K562 (cell line): ENCODE data around the gene LRRC4. TPM values are rescaled to one million over a fixed set of nuclear protein-coding genes. Genes with fewer than 3 reads are reported as not detected.

Experiments used
- ATAC-seq: fragments of 200-7000 bp; cut with Tn5 transposase; 3 replicates; pipeline ENCODE4 v1.9.1; 2020; ENCODE audit warnings: moderate library complexity
- BruUV-seq: library from RNA; stranded (reverse); fragments of 400-500 nt; replicated peaks from 2 replicates; lab custom pipeline; 2021; lab: Mats Ljungman, UMichigan
- CTCF ChIA-PET: fragments of 300-600 bp; formaldehyde crosslinking; extraction: SDS; loops from one replicate; lab custom pipeline; 2021; ENCODE audit warnings: low intra/inter-chr PET ratio; lab: Yijun Ruan, JAX
- POLR2A ChIA-PET: fragments of 300-600, 350-650 bp; sonication (Branson Sonifier 250); formaldehyde crosslinking; extraction: SDS; loops from one replicate; lab custom pipeline; 2021; ENCODE audit warnings: antibody characterized with exemption, inconsistent platforms; lab: Yijun Ruan, JAX
- DNase-seq, 4 experiments: peaks; one replicate each; pipeline versions ENCODE4 v3.0.0 to v3.0.0-alpha.2; 2011 to 2018; ENCODE audit warnings: low spot score in 3 of 4, mixed read lengths in 3 of 4; ENCODE audit errors: extremely low read depth in 1 of 4
- FAIRE-seq: peaks from 2 replicates; lab custom pipeline; 2011; peaks lifted over from hg19 to GRCh38; lab: Jason Lieb, UNC
- H2AFZ ChIP-seq: 2 replicates; pipeline ENCODE4 v1.6.0; 2011; ENCODE audit warnings: low read depth, low read length, control low read depth, inconsistent platforms
- H3K27ac ChIP-seq: fragments of 200-600 bp; 3 replicates; pipeline ENCODE4 v1.8.0; 2011; ENCODE audit warnings: low read depth, mild to moderate bottlenecking, control low read depth, inconsistent platforms, low read length, moderate library complexity, mixed read lengths; ENCODE audit errors: extremely low read depth
- H3K27me3 ChIP-seq, 2 experiments: fragments of 300-600 bp in 1 of 2; 2 replicates in 1 of 2; 3 replicates in 1 of 2; pipeline versions ENCODE4 v1.6.0 to v1.8.0; 2011; ENCODE audit warnings: inconsistent platforms in 2 of 2, low read length in 2 of 2, mild to moderate bottlenecking in 1 of 2, mixed read lengths in 1 of 2, moderate library complexity in 1 of 2; ENCODE audit not compliant: control insufficient read depth in 2 of 2, insufficient read depth in 2 of 2
- H3K36me3 ChIP-seq: fragments of 300-600 bp; 3 replicates; pipeline ENCODE4 v1.8.0; 2011; ENCODE audit warnings: mild to moderate bottlenecking, low read length, inconsistent platforms; ENCODE audit not compliant: control insufficient read depth, insufficient read depth
- H3K4me1 ChIP-seq, 2 experiments: fragments of 200-600 bp in 1 of 2; replicated peaks in 1 of 2; 2 replicates in 1 of 2; 3 replicates in 1 of 2; pipeline versions ENCODE4 v1.5.1 to v1.8.0; 2011; ENCODE audit warnings: inconsistent platforms in 2 of 2, low read length in 2 of 2, mild to moderate bottlenecking in 1 of 2, mixed read lengths in 1 of 2, moderate library complexity in 1 of 2; ENCODE audit not compliant: control insufficient read depth in 2 of 2, insufficient read depth in 2 of 2
- H3K4me2 ChIP-seq: 2 replicates; pipeline ENCODE4 v1.6.1; 2011; ENCODE audit warnings: low read length, control low read depth, inconsistent platforms, mixed read lengths; ENCODE audit not compliant: insufficient read depth
- H3K4me3 ChIP-seq: fragments of 200-600 bp; sonication (generic), shearing (Covaris generic); 2 replicates; pipeline ENCODE4 v1.5.1; 2016; ENCODE audit warnings: control low read depth, inconsistent platforms
- H3K79me2 ChIP-seq: fragments of 200-600 bp; 3 replicates; pipeline ENCODE4 v1.8.0; 2011; ENCODE audit warnings: low read length, inconsistent platforms; ENCODE audit not compliant: control insufficient read depth, insufficient read depth
- H3K9ac ChIP-seq, 2 experiments: 2 replicates each; pipeline versions ENCODE4 v1.6.0 to v1.6.1; 2011; ENCODE audit warnings: low read depth in 2 of 2, low read length in 2 of 2, control low read depth in 1 of 2, inconsistent platforms in 1 of 2, mild to moderate bottlenecking in 1 of 2, mixed read lengths in 1 of 2; ENCODE audit not compliant: insufficient read depth in 1 of 2
- H3K9me1 ChIP-seq: one replicate; pipeline ENCODE4 v1.6.0; 2011; ENCODE audit warnings: inconsistent platforms, mild to moderate bottlenecking, low read length, moderate library complexity; ENCODE audit not compliant: control insufficient read depth, insufficient read depth
- H3K9me3 ChIP-seq: replicated peaks from 2 replicates; pipeline ENCODE4 v1.5.1; 2011; ENCODE audit warnings: low read depth, low read length, inconsistent platforms; ENCODE audit not compliant: control insufficient read depth, insufficient read depth
- H4K20me1 ChIP-seq: replicated peaks from 2 replicates; pipeline ENCODE4 v1.6.1; 2011; ENCODE audit warnings: low read length, inconsistent platforms, mixed read lengths; ENCODE audit not compliant: control insufficient read depth, insufficient read depth
- ELK3 ChIP-seq: fragments of 450-650 bp; formaldehyde crosslinking; IDR thresholded peaks from 2 replicates; pipeline ENCODE4 v1.4.0; 2020; ENCODE audit warnings: mild to moderate bottlenecking
- LEF1 ChIP-seq: fragments of 450-650 bp; IDR thresholded peaks from 2 replicates; pipeline ENCODE4 v1.6.1; 2016; ENCODE audit warnings: mild to moderate bottlenecking
- RBM22 ChIP-seq: fragments of 200-400 bp; formaldehyde crosslinking; IDR thresholded peaks from 2 replicates; pipeline ENCODE4 v1.6.1; 2018; ENCODE audit warnings: low read length, low read depth; ENCODE audit not compliant: poor library complexity, severe bottlenecking
- SMARCA5 ChIP-seq: fragments of 450-650 bp; IDR thresholded peaks from 2 replicates; pipeline ENCODE4 v1.6.1; 2016
- SRF ChIP-seq, 2 experiments: fragments of 250-450, 450-650 bp in 1 of 2; sonication (Bioruptor Pico) in 1 of 2; sonication (generic) in 1 of 2; formaldehyde crosslinking; IDR thresholded peaks; 2 replicates each; pipeline versions ENCODE4 v1.5.0 to v1.5.1; 2020 to 2022; ENCODE audit warnings: mild to moderate bottlenecking in 1 of 2, missing genetic modification reagents in 1 of 2
- TCF3 ChIP-seq: sonication (generic); formaldehyde crosslinking; IDR thresholded peaks from 2 replicates; pipeline ENCODE4 v1.4.0; 2020; ENCODE audit warnings: mild to moderate bottlenecking, missing genetic modification reagents
- ZNF12 ChIP-seq: sonication (generic); formaldehyde crosslinking; IDR thresholded peaks from 2 replicates; pipeline ENCODE4 v1.4.0; 2020; ENCODE audit warnings: mild to moderate bottlenecking, missing genetic modification reagents
- ZNF263 ChIP-seq: sonication (generic); formaldehyde crosslinking; IDR thresholded peaks from 2 replicates; pipeline ENCODE4 v1.8.0; 2022; ENCODE audit warnings: mild to moderate bottlenecking, missing genetic modification reagents, borderline replicate concordance
- ZNF644 ChIP-seq: fragments of 200-800 bp; sonication (Bioruptor generic); IDR thresholded peaks from 2 replicates; pipeline ENCODE4 v1.6.1; 2016; ENCODE audit warnings: low read depth, missing genetic modification characterization, missing compliant biosample characterization
- ZNF717 ChIP-seq: fragments of 250-450 bp; sonication (Bioruptor Pico); IDR thresholded peaks from 2 replicates; pipeline ENCODE4 v1.5.0; 2021
- ZNF766 ChIP-seq: fragments of 200-800 bp; sonication (Bioruptor generic); conservative IDR thresholded peaks from 2 replicates; pipeline ENCODE4 v1.6.1; 2016; ENCODE audit warnings: missing genetic modification characterization, missing compliant biosample characterization
- WGBS: fragments of 100-300 bp; shearing (Covaris generic); methylation state at CpG from one replicate; pipeline ENCODE4 v1.1.6; 2016; ENCODE audit warnings: low coverage, mixed read lengths; ENCODE audit not compliant: insufficient coverage; ENCODE audit errors: missing lambda C conversion rate; 5-methylcytosine and 5-hydroxymethylcytosine counted together
- in situ Hi-C: fragments of 300-500 bp; cut with MboI; formaldehyde crosslinking; loops from 4 replicates; pipeline ENCODE4 v1.15.0; 2018; ENCODE audit warnings: inconsistent platforms, mixed read lengths
- intact Hi-C: fragments of 100-400 bp; cut with micrococcal nuclease; formaldehyde crosslinking; loops from 2 replicates; pipeline ENCODE4 v1.14.2; 2022
- polyA plus RNA-seq, 8 experiments: library from polyadenylated mRNA; depleted of rRNA in 4 of 8; stranded (reverse) in 5 of 8; unstranded in 3 of 8; fragments of >200 nt; fragmentation: Nextera tagmentation in 2 of 8; fragmentation: Illumina TruSeq in 1 of 8; extraction: Ambion mirVana in 2 of 8; extraction: Trizol in 1 of 8; gene quantifications; 2 replicates each; pipeline versions ENCODE4 v1.2.1 to v1.2.3, GENCODE V29; 2011 to 2014; ENCODE audit warnings: inconsistent platforms in 1 of 8, missing spikeins in 1 of 8
- total RNA-seq, 7 experiments: library from RNA; depleted of rRNA in 6 of 7; stranded (reverse); fragments of >200 nt in 6 of 7; fragmentation: Illumina TruSeq in 2 of 7; extraction: Trizol in 2 of 7; gene quantifications; 2 replicates each; pipeline versions ENCODE4 v1.2.1 to v1.2.3, GENCODE V29; 2011 to 2021; ENCODE audit warnings: low replicate concordance in 1 of 7

Gene LRRC4
- total and polyA plus RNA-seq, 9 of the 15 experiments (the other 6 are each of a cell fraction or from before 2014, with no cell fraction given), result 0.04 to 0.11 TPM; not detected in 7

DNA sequence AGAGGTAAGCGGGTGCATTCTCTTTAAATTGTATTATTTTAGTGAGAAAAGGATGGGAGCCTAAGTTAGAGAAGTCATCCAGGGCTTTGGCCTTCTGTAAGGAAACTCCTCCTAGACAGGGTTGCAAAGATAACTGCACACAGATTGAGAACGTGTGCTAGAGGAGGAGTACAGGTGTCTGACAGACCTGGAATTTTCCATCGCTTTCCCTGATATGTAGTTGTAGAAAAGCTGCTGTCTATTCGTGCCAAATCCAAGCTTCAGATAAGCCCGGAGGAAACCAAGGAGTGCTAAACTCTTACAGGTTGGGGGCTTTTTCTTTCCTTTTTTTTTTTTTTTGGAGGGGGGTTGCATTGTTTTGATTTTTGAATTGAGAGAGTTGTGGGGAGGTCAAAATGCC, 23.1 kb downstream of the LRRC4 start:
- Histone ChIP-seq H3K27me3 (no peaks in the 10 kb centered on the region), H4K20me1 (no peaks in the 10 kb centered on the region; the same call in 1 of the 2 replicates), H3K4me1 (peaks cover 10 to 24% of the 10 kb centered on the region in 2 experiments; a peak in 3 of 5 replicates), H3K79me2 (no peaks in the 10 kb centered on the region; the same call in 2 of the 3 replicates), H2AFZ (no peak overlapping the region), H3K9me1 (peaks cover 4% of the 10 kb centered on the region), H3K4me2 (no peak overlapping the region)
- POLR2A ChIA-PET, result interaction anchor here (0.8 kb wide), 1 partner anchor 276 kb away, joined by 3 read pairs; no protein-coding TSS in a partner anchor
- intact Hi-C loops, result no loop called here
- in situ Hi-C loops, result no loop called here
- WGBS, result 83% methylated on average over 5 of the region's 5 CpGs
- TF ChIP-seq ZNF766 (CRISPR knock-in tag), result no peak
- no peak for TF ChIP-seq ELK3 (CRISPR knock-in tag)
- TF ChIP-seq SMARCA5, result no peak
- TF ChIP-seq TCF3 (CRISPR knock-in tag), result no peak
- no peak for TF ChIP-seq ZNF12 (CRISPR knock-in tag)
- TF ChIP-seq ZNF717 (CRISPR knock-in tag), result no peak
- TF ChIP-seq LEF1, result no peak
- TF ChIP-seq ZNF263 (CRISPR knock-in tag), result no peak
- TF ChIP-seq RBM22, result no peak
- TF ChIP-seq ZNF644 (tag), result no peak
- TF ChIP-seq SRF (CRISPR knock-in tag; IDR thresholded peaks at IDR 0.05), result no peak
- TF ChIP-seq, all 486 proteins: peak for 0
- Histone ChIP-seq H3K9ac (no peak overlapping the region), H3K9me3 (no peaks in the 10 kb centered on the region), H3K27ac (no peak overlapping the region), H3K4me3 (no peak overlapping the region), H3K36me3 (peaks cover 51% of the 10 kb centered on the region)
- FAIRE-seq (no peak), ATAC-seq (no peak), DNase-seq (no peak)
- no TSS peak for BruUV-seq
- CTCF ChIA-PET, result no interaction called here
